HL-60/S4 treated with phorbol 12-myristate 13-acetate at 8.2 ng/mL for 4 days and 3 days (cell line): Measurements from ENCODE around the gene ZNF546.
"Not testable (repeated sequence)": the region's sequence is repeated elsewhere in the genome, so short reads cannot be mapped to it uniquely, and the experiment has no call there.

ENCODE experiments used
- in situ Hi-C: fragments of 300-500 bp; cut with MboI; formaldehyde crosslinking; loops from 2 replicates; pipeline ENCODE4 v1.15.0; 2022; ENCODE audit warnings: low sequenced_read_pairs

Gene ZNF546

DNA sequence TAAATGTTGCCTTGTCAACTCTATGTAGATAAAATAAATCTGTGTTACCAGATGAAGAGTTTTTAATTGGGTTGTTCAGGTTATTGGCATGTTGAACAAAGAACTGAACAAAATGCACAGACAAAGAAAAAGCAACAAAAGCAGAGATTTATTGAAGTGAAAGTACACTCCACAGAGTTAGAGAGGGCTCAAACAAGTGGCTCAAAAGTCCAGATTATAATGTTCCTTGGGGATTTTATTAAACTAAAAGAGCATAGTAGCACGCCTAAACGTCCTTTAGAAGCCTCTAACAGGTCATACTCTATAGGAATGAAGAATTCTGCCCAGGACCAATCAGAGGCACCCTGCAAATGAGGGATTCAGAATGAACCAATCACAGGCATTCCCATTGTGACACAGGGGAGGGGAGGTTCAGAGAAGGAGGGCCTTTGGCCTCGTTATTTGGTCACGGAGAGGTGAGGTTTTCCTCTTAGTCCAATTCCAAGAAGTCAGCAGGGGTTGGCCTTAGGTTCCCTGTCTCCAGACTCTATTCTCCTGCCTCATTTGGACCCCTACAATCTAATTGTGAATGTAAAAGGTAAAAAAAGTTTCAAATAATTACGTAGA, 13.1 kb upstream of the ZNF546 start:
- in situ Hi-C loops, result no loop called here

GRCh38 chr19:39986643-39987042, 10.2 kb upstream of the ZNF546 start:
- in situ Hi-C loops, result no loop called here

GRCh38 chr19:39987167-39987566, 9.7 kb upstream of the ZNF546 start:
- in situ Hi-C loops, result no loop called here

GRCh38 chr19:39987596-39987995, 9.3 kb upstream of the ZNF546 start:
- in situ Hi-C loops, result no loop called here

- in situ Hi-C loops, result no loop called here
These were observed 3.3 kb upstream of the ZNF546 start for GRCh38 chr19:39993605-39994004.

GRCh38 chr19:39994361-39994760, 2.5 kb upstream of the ZNF546 start:
- in situ Hi-C loops, result no loop called here

DNA sequence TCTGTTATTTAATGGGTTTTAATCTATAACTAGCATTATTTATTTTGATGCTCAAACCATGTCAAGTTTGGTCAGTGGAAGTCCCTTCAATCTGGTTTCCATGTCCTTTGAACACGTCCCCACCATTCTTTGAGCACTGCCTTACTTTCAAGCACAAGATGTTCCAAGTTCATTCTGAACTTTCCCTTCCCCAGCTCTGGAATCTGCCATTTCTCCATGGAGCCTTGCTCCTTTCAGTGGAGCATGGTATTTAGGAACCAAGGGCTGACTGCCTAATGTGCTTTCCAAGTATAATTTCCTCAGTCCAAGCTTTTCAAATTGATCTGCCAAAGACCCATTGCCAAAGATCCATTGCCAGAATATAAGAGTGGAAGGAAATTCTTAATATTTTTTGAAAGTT, 1.1 kb upstream of the ZNF546 start:
- in situ Hi-C loops, result no loop called here

GRCh38 chr19:39996218-39996810, 546 bp upstream of the ZNF546 start:
- in situ Hi-C loops, result no loop called here

- in situ Hi-C loops, result no loop called here
These were observed 867 bp downstream of the ZNF546 start for GRCh38 chr19:39997638-39998216.

DNA sequence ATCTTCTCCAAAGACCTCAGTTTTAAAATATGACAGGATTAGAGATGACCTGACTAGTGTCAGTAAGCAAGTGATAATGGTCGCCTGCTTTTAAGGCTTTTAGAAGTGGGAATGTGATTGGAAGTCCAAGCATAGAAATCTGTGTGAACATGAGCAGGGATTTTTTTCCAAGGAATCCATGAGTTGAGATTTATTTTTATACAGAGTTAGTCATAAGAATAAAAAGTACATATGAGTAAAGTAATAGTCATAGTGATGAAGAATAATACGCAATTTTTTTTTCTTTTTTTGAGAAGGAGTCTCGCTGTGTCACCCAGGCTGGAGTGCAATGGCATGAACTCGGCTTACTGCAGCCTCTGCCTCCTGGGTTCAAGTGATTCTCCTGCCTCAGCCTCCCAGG, 1.6 kb downstream of the ZNF546 start:
- in situ Hi-C loops, result no loop called here

DNA sequence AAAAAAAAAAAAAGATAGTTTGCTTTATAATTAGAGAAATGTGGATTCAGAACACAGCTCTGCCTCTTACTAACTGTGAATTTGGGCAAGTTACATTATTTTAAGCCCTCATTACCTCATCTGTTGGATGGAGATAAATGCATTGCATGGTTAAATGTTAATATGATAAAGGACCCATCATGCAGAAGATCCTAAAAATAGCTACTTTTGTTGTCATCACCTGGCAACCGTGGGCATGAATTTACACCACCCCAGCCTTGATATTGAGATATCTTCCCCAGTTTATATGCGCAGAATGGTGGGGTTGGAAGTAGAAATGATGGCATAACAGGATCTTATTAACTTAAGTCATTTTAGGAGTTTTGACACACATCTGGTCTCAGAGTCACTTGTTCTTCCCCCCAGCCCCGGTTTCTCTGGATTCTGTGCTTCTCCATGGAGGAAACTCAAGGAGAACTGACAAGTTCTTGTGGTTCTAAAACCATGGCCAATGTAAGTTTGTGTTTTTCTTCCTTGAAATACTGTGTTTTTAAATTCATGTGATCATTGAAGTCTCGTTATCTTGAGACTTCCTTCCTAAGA, 8.9 kb downstream of the ZNF546 start:
- in situ Hi-C loops, result no loop called here

DNA sequence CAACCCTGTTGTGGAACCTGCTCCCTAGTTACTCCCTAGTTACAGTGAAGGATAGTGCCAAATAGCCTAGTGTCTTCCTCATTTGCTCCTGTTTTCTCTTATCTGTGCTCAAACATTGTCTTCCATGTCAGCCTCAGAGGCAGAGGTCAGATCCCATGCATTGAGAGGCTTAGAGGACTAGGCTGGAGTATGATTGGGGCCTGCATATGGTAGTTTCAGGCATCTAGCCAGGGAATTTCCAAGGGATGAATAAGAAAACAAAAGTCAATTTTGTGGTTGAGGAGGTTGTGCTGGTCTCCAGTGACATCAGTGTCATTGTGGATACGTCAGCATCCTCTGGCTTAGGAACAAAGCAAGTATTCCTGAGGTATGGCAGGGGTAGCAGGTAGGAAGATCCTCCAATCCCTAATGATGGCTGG, 9.4 kb downstream of the ZNF546 start:
- in situ Hi-C loops, result no loop called here

DNA sequence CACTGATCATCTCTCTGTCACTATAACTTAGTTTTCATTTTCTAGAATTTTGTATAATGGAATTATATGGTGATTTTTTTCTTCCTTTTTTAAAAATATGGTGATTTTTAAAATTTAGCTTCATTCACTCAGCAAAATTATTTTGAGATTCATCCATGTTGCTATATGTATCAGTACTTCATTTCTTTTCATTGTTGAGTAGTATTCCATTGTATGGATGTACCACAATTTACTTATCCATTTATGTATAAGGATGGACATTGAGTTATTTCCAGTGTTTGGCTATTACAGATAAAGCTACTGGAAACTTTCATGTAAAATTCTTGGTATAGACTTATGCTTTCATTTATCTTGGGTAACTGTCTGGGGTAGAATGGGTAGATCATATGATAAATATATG, 12.8 kb downstream of the ZNF546 start:
- in situ Hi-C loops, result no loop called here

GRCh38 chr19:40013991-40014390, 17.1 kb downstream of the ZNF546 start:
- in situ Hi-C loops, result no loop called here

DNA sequence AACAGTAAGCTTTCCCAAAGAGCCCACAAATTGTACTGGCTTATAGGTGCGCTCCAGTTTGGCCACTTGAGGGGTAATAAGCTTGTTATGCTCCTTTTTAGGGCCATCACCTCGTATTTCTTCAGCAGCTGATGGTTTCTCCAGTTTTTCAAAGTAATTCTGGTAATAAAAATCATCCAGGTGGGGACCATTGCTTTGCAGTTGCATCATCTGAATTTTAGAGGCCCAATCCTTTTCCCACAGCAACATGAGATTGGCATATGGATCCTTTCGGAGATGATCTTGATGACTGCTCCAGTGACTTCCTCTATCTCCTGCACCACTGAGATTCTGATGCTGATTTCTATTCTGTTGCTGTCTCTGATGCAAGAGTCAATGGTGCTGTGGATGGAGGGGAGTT, 27.1 kb downstream of the ZNF546 start:
- in situ Hi-C loops, result no loop called here

GRCh38 chr19:40025938-40026596, 29.2 kb downstream of the ZNF546 start:
- in situ Hi-C loops, result no loop called here

GRCh38 chr19:40026597-40026970, 29.7 kb downstream of the ZNF546 start:
- in situ Hi-C loops, result no loop called here

DNA sequence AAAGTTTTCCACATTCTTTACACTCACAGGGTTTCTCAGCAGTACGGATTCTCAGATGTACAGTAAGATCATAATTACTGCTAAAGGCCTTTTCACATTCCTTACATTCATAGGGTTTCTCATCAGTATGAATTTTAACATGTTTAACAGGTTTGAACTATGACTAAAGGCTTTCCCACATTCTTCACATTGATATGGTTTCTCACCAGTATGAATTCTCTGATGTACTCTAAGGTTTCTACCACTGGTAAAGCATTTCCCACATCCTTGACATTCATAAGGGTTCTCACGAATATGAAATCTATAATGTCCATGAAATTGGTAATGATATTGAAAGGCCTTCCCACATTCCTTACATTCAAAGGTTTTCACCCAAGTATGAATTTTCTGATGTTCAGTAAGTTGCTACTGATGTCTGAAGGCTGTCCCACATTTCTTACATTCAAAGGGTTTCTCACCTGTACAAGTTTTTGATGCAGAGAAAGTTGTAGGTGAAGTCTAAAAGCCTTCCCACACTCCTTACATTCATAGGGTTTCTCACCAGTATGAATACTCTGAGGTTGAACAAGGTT, 37.2 kb downstream of the ZNF546 start:
- in situ Hi-C loops, result no loop called here

DNA sequence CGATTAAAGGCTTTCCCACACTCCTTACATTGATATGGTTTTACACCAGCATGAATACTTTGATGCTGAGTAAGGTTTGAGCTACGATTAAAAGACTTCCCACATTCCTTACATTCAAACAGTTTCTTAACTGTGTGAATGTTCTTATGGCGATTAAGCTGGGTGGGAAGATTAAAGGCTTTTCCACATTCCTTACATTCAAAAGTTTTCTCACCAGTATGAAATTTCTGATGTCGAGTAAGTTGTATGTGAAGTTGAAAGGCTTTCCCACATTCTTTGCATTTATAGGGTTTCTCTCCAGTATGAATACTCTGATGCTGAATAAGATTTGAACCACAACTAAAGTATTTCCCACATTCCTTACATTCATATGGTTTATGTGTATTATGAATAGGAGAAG, 39.1 kb downstream of the ZNF546 start:
- in situ Hi-C loops, result no loop called here

GRCh38 chr19:40038047-40038446, 41.2 kb downstream of the ZNF546 start:
- in situ Hi-C loops, result not testable (repeated sequence)

DNA sequence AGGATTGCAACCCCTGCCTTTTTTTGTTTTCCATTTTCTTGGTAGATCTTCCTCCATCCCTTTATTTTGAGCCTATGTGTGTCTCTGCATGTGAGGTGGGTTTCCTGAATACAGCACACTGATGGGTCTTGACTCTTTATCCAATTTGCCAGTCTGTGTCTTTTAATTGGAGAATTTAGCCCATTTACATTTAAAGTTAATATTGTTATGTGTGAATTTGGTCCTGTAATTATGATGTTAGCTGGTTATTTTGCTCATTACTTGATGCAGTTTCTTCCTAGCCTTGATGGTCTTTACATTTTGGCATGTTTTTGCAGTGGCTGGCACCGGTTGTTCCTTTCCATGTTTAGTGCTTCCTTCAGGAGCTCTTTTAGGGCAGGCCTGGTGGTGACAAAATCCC, 44.9 kb downstream of the ZNF546 start:
- in situ Hi-C loops, result not testable (repeated sequence)

- in situ Hi-C loops, result no loop called here
These were observed 56.6 kb downstream of the ZNF546 start for GRCh38 chr19:40053491-40053890.
